Body of pancreas (tissue), 4 donors: ENCODE measurements around the gene MCAM. TPM values are rescaled to one million over a fixed set of nuclear protein-coding genes. Genes with fewer than 3 reads are reported as not detected.

Source experiments
- ATAC-seq: fragments of 150-250 bp; one replicate; pipeline ENCODE4 v1.9.1; 2016
- DNase-seq, 4 donors: peaks; one replicate each; pipeline ENCODE4 v3.0.0-alpha.2; 2019
- H3K27ac ChIP-seq, 4 donors: fragments of 200-600 bp; sonication (generic); 1 replicate in 3 of 4; 2 replicates in 1 of 4; pipeline versions ENCODE4 v1.5.1 to v1.6.1; 2016 to 2019; ENCODE audit warnings: mild to moderate bottlenecking in 1 of 4, mixed read lengths in 1 of 4, moderate library complexity in 1 of 4
- H3K27me3 ChIP-seq, 2 donors: fragments of 200-600 bp; sonication (generic); one replicate each; pipeline ENCODE4 v1.6.0; 2016; ENCODE audit warnings: mild to moderate bottlenecking in 1 of 2
- H3K36me3 ChIP-seq, 2 donors: fragments of 200-600 bp; sonication (generic); replicated peaks in 1 of 2; 2 replicates each; pipeline ENCODE4 v1.5.1; 2016; ENCODE audit warnings: low read depth in 2 of 2; ENCODE audit not compliant: insufficient read depth in 1 of 2
- H3K4me1 ChIP-seq: fragments of 200-600 bp; sonication (generic); one replicate; pipeline ENCODE4 v1.6.0; 2016
- H3K4me3 ChIP-seq, 2 donors: fragments of 200-600 bp; sonication (generic); 1 replicate in 1 of 2; 2 replicates in 1 of 2; pipeline ENCODE4 v1.5.1; 2016 to 2019
- H3K9me3 ChIP-seq, 3 donors: fragments of 200-600 bp; sonication (generic); 1 replicate in 2 of 3; 2 replicates in 1 of 3; pipeline ENCODE4 v1.5.1; 2016
- POLR2A ChIP-seq, 3 donors: fragments of 450-650 bp; IDR thresholded peaks; one replicate each; pipeline ENCODE4 v1.6.1; 2016; ENCODE audit warnings: antibody characterized with exemption in 3 of 3, mild to moderate bottlenecking in 2 of 3
- WGBS, 2 donors: methylation state at CpG; one replicate each; pipeline ENCODE4 v1.1.5; 2017; 5-methylcytosine and 5-hydroxymethylcytosine counted together
- intact Hi-C: fragments of 100-400 bp; cut with DNase I; formaldehyde crosslinking; loops from one replicate; pipeline ENCODE4 v1.15.1; 2023
- total RNA-seq, 2 donors: library from RNA; depleted of rRNA; stranded (reverse); fragments of >200 nt; gene quantifications; one replicate each; pipeline ENCODE4 v1.1.0, GENCODE V29; 2016
- TF ChIP-seq, protein P1 (sequence below), 7 experiments: fragments of 450-650 bp in 4 of 7; fragments of 200-600 bp in 3 of 7; sonication (generic) in 3 of 7; IDR thresholded peaks; one replicate each; pipeline ENCODE4 v1.5.1; 2016 to 2019; ENCODE audit warnings: antibody characterized with exemption in 7 of 7

Gene MCAM
- total RNA-seq, 2 donors from 2014 or later, result 75.0 to 205 TPM

DNA sequence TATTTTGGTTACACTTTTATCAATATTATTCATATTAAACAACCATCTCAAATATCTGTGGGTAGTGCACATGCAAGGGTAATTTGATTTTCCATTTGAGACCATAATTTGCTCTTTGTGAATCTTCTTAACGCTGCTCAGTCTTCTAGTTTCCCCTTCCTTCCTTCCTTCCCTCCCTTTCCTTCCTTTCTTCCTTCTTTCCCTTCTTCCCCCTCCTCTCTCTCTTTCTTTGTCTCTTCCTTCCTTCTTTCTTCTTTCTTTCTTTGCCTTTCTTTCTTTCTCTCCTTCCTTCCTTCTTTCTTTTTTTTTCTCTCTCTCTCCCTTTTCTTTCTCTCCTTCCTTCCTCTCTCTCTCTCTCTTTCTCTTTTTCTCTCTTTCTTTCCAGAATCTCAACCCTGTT is 13.3 kb upstream of the MCAM start:
- Histone ChIP-seq H3K4me3 (no peak overlapping the region), H3K27ac (no peak overlapping the region), H3K9me3 (no peaks in the 10 kb centered on the region), H3K27me3 (no peaks in the 10 kb centered on the region), H3K4me1 (peaks cover 9% of the 10 kb centered on the region), H3K36me3 (no peaks in the 10 kb centered on the region)
- no peak for DNase-seq
- TF ChIP-seq, protein P1, sequence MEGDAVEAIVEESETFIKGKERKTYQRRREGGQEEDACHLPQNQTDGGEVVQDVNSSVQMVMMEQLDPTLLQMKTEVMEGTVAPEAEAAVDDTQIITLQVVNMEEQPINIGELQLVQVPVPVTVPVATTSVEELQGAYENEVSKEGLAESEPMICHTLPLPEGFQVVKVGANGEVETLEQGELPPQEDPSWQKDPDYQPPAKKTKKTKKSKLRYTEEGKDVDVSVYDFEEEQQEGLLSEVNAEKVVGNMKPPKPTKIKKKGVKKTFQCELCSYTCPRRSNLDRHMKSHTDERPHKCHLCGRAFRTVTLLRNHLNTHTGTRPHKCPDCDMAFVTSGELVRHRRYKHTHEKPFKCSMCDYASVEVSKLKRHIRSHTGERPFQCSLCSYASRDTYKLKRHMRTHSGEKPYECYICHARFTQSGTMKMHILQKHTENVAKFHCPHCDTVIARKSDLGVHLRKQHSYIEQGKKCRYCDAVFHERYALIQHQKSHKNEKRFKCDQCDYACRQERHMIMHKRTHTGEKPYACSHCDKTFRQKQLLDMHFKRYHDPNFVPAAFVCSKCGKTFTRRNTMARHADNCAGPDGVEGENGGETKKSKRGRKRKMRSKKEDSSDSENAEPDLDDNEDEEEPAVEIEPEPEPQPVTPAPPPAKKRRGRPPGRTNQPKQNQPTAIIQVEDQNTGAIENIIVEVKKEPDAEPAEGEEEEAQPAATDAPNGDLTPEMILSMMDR (IDR thresholded peaks at IDR 0.05), result no peak
- no peak for TF ChIP-seq POLR2A (IDR thresholded peaks at IDR 0.05)
- intact Hi-C loops, result no loop called here
- no peak for ATAC-seq
- WGBS, 2 donors, result 37 to 40% methylated on average over 1 of the region's 1 CpG

DNA sequence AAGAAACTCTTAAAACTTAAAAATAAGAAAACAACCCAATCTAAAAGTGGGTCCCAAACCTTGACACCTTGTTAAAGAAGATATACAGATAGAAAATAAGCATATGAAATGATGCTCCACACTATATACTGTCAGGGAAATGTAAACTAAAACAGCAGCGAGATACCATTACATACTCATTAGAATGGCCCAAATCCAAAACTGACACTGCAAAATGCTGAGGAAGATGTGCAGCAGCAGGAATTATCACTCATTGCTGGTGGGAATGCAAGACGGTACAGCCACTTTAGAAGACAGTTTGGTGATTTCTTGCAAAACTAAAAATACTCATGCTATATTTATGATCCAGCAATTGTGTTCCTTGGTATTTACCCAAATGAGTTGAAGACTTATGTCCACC is 12.4 kb upstream of the MCAM start:
- ATAC-seq (no peak), DNase-seq (no peak)
- Histone ChIP-seq H3K27me3 (no peaks in the 10 kb centered on the region), H3K4me1 (peaks cover 4% of the 10 kb centered on the region), H3K9me3 (no peaks in the 10 kb centered on the region), H3K27ac (no peak overlapping the region), H3K4me3 (no peak overlapping the region), H3K36me3 (no peaks in the 10 kb centered on the region)
- intact Hi-C loops, result no loop called here
- WGBS, 2 donors, result 45 to 67% methylated on average over 2 of the region's 2 CpGs
- TF ChIP-seq, protein P1 (IDR thresholded peaks at IDR 0.05), result no peak
- TF ChIP-seq POLR2A (IDR thresholded peaks at IDR 0.05), result no peak

DNA sequence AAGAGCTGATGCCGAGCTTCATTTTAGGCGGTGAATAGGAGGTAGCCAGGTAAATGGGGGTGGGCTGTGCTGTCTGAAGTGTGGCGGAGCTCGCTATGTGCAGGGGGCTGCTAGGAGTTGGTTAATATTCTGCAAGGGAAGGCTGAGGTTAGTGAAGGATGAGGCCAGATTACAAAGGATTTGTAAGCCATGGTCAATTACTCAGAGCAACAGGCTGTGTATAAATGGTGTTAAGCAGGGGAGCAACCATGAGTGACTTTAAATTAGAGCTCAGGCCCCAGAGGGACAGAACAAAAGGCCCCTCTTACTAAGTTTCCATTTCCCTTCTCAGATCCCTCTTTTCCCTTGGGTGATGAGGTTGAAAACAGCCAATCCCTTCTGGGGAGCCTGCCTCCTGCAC is 7.3 kb upstream of the MCAM start:
- intact Hi-C loops, result loop anchor here (5.0 kb wide), 1 partner anchor 53 kb away; no protein-coding TSS in a partner anchor
- ATAC-seq (no peak), DNase-seq (no peak)
- Histone ChIP-seq H3K4me1 (peaks cover 18% of the 10 kb centered on the region), H3K27ac (no peak overlapping the region), H3K36me3 (no peaks in the 10 kb centered on the region), H3K4me3 (no peak overlapping the region), H3K27me3 (no peaks in the 10 kb centered on the region), H3K9me3 (no peaks in the 10 kb centered on the region)
- 59% methylated on average over 4 of the region's 4 CpGs for WGBS, 2 donors
- TF ChIP-seq POLR2A (IDR thresholded peaks at IDR 0.05), result no peak
- TF ChIP-seq, protein P1 (IDR thresholded peaks at IDR 0.05), result no peak

DNA sequence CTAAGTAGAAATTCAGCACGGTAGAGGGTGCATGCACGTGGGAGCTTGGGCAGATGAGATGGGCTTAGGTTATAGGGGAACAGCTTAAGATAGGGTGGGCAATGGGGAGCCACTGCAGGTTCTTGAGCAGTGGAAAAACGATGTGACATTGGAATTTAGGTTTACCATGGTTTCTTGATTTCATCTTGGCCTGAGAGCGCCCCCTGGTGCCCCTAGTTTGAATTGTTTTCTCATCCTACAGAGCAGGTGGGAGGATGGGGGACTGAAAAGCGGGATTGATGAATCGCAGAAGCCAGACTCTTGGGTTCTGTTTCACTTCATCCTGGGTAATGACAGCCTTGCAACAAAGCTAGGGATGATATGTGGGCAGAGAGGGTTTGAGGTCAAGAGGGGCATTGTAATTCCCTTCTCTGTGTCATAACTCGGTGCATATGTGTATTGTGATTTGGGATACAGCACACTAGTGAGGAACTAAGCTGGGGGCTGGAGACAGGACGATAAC is 6.7 kb upstream of the MCAM start:
- intact Hi-C loops, result loop anchor here (5.0 kb wide), 1 partner anchor 54 kb away; no protein-coding TSS in a partner anchor
- DNase-seq (peak; percentile 70 to 83 (median 74)), ATAC-seq (no peak)
- H3K27me3 ChIP-seq, result no peaks in the 10 kb centered on the region
- no peaks in the 10 kb centered on the region for H3K9me3 ChIP-seq
- H3K36me3 ChIP-seq, result no peaks in the 10 kb centered on the region
- TF ChIP-seq POLR2A (IDR thresholded peaks at IDR 0.05), result no peak
- TF ChIP-seq, protein P1 (IDR thresholded peaks at IDR 0.05), result peak in 6 of 7 experiments; percentile 64 to 80 (median 66)
- WGBS, 2 donors, result 12% methylated on average over 8 of the region's 8 CpGs
- H3K27ac ChIP-seq, result no peak overlapping the region
- H3K4me3 ChIP-seq, result no peak overlapping the region
- peaks cover 23% of the 10 kb centered on the region for H3K4me1 ChIP-seq

DNA sequence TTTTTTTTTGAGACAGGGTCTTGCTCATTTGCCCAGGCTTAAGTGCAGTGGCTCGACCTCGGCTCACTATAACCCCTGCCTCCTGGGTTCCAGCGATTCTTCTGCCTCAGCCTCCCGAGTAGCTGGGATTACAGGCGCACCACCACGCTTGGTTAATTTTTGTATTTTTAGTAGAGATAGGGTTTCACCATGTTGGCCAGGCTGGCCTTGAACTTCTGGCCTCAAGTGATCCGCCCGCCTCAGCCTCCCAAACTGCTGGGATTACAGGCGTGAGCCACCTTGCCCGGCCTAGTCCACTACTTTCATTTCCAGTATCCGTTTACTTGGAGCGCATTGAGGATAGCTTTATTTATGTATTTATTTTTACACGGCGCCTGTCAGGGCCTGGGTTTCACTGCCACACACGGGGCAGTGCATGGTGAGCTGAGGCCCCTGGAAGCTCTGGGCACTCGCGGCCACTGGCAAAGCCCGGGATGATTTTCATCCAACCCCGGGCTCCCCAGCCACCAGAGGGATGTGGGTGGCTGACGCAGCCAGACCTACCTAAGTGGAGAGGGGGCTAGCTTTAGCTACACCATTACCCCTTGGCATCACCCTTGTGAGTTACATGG is 6.1 kb upstream of the MCAM start:
- Histone ChIP-seq H3K4me3 (no peak overlapping the region), H3K4me1 (peaks cover 28% of the 10 kb centered on the region), H3K36me3 (no peaks in the 10 kb centered on the region), H3K27me3 (no peaks in the 10 kb centered on the region), H3K27ac (no peak overlapping the region), H3K9me3 (no peaks in the 10 kb centered on the region)
- WGBS, 2 donors, result 72% methylated on average over 20 of the region's 20 CpGs
- DNase-seq (no peak), ATAC-seq (no peak)
- TF ChIP-seq, protein P1 (IDR thresholded peaks at IDR 0.05), result no peak
- TF ChIP-seq POLR2A (IDR thresholded peaks at IDR 0.05), result no peak
- intact Hi-C loops, result loop anchor here (5.0 kb wide), 1 partner anchor 54 kb away; no protein-coding TSS in a partner anchor
